ENCODE data around the gene DCDC2B. TPM values are rescaled to one million over a fixed set of nuclear protein-coding genes. Genes with fewer than 3 reads are reported as not detected.

DCDC2B gene
- total RNA-seq, 1 experiment from 2014 or later, result not detected

DNA sequence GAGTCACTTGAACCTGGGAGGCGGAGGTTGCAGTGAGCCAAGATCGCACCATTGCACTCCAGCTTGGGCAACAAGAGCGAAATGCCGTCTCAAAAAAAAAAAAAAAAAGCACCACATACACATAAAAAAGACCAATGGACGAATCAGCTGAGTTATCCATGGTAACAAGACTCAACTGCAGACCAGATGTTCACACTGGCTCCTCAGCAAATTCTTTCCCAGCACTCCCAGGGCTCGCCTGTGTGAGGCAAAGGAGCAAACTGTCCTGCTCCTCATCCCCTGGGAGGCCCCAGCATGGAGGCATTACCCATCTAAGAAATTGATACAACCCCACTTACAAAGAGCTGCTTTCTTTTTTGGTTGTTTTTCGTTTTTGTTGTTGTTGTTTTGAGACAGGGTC is 10.1 kb downstream of the DCDC2B start:
- no peaks in the 10 kb centered on the region for H3K9me3 Mint-ChIP-seq (ENCODE audit: low read depth, unreplicated experiment)
- no peaks in the 10 kb centered on the region for H3K27me3 Mint-ChIP-seq (ENCODE audit: unreplicated experiment)
- intact Hi-C loops (cut with micrococcal nuclease; ENCODE audit: unreplicated experiment), result loop anchor here (5.0 kb wide), 1 partner anchor 193 kb away; no protein-coding TSS in a partner anchor
- no TSS peak for BruUV-seq (replicated peaks)
- peaks cover 22% of the 10 kb centered on the region for H3K4me1 Mint-ChIP-seq (ENCODE audit: low read depth, unreplicated experiment)
- CTCF ChIA-PET, result no interaction called here
- H3K4me3 Mint-ChIP-seq (ENCODE audit: low read depth, unreplicated experiment), result no peak overlapping the region
- no peak overlapping the region for H3K27ac Mint-ChIP-seq (ENCODE audit: unreplicated experiment)
- TF ChIP-seq, protein P1, sequence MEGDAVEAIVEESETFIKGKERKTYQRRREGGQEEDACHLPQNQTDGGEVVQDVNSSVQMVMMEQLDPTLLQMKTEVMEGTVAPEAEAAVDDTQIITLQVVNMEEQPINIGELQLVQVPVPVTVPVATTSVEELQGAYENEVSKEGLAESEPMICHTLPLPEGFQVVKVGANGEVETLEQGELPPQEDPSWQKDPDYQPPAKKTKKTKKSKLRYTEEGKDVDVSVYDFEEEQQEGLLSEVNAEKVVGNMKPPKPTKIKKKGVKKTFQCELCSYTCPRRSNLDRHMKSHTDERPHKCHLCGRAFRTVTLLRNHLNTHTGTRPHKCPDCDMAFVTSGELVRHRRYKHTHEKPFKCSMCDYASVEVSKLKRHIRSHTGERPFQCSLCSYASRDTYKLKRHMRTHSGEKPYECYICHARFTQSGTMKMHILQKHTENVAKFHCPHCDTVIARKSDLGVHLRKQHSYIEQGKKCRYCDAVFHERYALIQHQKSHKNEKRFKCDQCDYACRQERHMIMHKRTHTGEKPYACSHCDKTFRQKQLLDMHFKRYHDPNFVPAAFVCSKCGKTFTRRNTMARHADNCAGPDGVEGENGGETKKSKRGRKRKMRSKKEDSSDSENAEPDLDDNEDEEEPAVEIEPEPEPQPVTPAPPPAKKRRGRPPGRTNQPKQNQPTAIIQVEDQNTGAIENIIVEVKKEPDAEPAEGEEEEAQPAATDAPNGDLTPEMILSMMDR (IDR thresholded peaks at IDR 0.05; ENCODE audit: unreplicated experiment), result no peak
- peaks cover 71% of the 10 kb centered on the region for H3K36me3 Mint-ChIP-seq (ENCODE audit: insufficient read depth, unreplicated experiment)
- DNase-seq, result no peak

DNA sequence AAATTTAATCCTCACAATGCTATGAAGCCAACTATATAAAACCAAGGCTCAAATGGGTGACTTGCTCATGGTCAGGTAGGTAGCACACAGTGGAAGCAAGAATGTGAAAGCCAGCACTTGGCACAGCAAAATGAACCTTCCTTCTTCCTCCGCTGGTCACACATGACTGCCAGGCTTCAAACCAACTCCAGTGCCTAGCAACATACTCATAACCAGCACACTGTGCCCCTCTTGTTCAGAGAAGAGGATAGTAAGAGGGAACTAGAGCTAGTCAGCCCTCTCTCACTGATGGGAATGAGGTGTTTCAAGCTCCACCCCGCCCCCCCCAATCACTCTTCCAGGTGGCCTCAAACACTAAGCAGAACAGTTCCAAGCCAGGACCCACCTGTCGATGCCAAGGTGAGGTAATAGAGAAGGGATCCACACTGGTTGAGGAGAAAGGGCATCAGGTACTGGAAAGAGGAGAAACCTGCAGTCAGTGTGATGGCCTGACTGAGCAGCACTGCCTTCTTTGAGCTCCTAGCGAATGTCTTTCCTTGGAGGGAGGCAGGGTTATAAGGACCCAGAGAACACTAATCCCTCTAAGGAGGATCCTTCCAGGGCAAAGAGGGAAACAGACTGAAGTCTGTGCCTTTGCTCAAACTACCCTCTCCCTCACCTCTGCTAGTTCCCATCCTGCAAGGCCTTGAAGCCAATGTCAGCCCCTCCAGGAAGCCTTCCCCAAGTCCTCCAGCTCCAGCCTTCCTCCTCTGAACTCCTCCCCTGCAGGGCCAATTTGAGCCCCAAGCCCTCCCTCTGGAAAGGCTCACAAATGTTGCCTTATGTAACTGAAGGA is 12.1 kb downstream of the DCDC2B start:
- Mint-ChIP-seq H3K9me3 (ENCODE audit: low read depth, unreplicated experiment) (no peaks in the 10 kb centered on the region), H3K36me3 (ENCODE audit: insufficient read depth, unreplicated experiment) (peaks cover 70% of the 10 kb centered on the region), H3K27me3 (ENCODE audit: unreplicated experiment) (no peaks in the 10 kb centered on the region), H3K4me1 (ENCODE audit: low read depth, unreplicated experiment) (peaks cover 24% of the 10 kb centered on the region), H3K4me3 (ENCODE audit: low read depth, unreplicated experiment) (peak overlapping the region; percentile 85), H3K27ac (ENCODE audit: unreplicated experiment) (peak overlapping the region; percentile 77)
- BruUV-seq (replicated peaks), result no TSS peak
- DNase-seq, result no peak
- CTCF ChIA-PET, result no interaction called here
- intact Hi-C loops (cut with micrococcal nuclease; ENCODE audit: unreplicated experiment), result no loop called here
- TF ChIP-seq, protein P1 (IDR thresholded peaks at IDR 0.05; ENCODE audit: unreplicated experiment), result no peak

DNA sequence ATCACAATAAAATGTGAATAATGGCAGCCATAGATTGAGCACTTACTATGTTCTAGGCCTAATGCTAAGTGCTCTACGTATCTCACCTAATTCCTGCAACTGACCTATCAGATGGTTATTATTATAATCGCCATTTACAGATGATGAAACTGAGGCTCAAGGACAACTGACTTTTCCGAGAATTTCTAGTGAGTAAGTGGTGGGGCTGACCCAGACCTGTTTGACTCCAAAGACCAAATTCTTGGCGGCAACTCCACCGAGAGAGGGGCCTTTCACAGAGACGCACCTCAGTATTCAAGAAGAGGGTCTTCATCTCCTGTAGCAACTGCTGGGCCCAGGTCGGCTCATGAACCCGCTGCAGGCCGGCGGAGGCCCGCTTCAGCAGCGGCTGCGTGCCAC is 12.7 kb downstream of the DCDC2B start:
- peak overlapping the region; percentile 85 for H3K4me3 Mint-ChIP-seq (ENCODE audit: low read depth, unreplicated experiment)
- TF ChIP-seq, protein P1 (IDR thresholded peaks at IDR 0.05; ENCODE audit: unreplicated experiment), result no peak
- peak overlapping the region; percentile 77 for H3K27ac Mint-ChIP-seq (ENCODE audit: unreplicated experiment)
- H3K4me1 Mint-ChIP-seq (ENCODE audit: low read depth, unreplicated experiment), result peaks cover 24% of the 10 kb centered on the region
- intact Hi-C loops (cut with micrococcal nuclease; ENCODE audit: unreplicated experiment), result no loop called here
- no peak for DNase-seq
- no peaks in the 10 kb centered on the region for H3K27me3 Mint-ChIP-seq (ENCODE audit: unreplicated experiment)
- CTCF ChIA-PET, result no interaction called here
- peaks cover 70% of the 10 kb centered on the region for H3K36me3 Mint-ChIP-seq (ENCODE audit: insufficient read depth, unreplicated experiment)
- H3K9me3 Mint-ChIP-seq (ENCODE audit: low read depth, unreplicated experiment), result no peaks in the 10 kb centered on the region
- BruUV-seq (replicated peaks), result TSS peak; percentile 37

DNA sequence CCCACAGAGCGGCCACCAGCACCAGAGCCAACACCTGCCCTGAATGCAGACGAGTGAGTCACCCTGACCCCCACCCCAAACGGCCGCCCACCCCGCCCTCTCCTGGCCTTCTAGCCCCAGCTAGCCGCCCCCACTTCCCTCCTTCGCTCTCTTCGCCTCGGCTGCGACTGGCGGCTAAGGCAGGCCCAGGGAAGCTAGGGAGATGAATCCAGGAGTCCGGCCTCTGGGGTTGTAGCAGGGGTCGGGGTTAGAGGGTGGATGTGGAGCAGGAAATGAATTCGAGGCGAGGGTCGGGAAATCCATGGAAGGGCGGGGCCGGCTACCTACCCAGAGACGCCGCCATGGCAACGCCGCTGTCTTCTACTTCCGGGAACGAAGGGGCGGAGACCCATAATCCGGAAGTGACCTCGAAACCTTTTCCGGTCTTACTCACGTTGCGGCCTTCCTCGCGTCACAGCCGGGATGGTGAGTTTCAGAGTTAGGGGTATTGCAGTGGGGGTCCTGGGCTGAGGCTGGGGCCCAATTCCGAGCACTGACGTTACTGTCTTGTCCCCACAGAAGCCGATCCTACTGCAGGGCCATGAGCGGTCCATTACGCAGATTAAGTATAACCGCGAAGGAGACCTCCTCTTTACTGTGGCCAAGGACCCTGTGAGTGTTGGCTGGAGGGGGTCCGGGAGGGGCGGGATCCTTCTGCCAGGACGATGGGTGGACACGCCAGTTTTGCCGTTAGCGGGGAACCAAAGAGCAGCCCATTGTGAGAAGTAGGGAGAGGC is 13.3 kb downstream of the DCDC2B start, which contains the start of the genes EIF3I and TMEM234:
Gene EIF3I, plus strand, starts transcription at position 428 of the 776 bp plus-strand sequence. Its CDS starts 35 bp downstream, at position 463.
Gene TMEM234, minus strand, starts transcription at position 374 of the 776 bp plus-strand sequence. Its CDS starts 31 bp downstream, at position 343.
- H3K27ac Mint-ChIP-seq (ENCODE audit: unreplicated experiment), result peak within 1 kb of the TSS; percentile 77
- H3K27me3 Mint-ChIP-seq (ENCODE audit: unreplicated experiment), result no peaks in the 10 kb centered on the region
- peak within 1 kb of the TSS; percentile 85 for H3K4me3 Mint-ChIP-seq (ENCODE audit: low read depth, unreplicated experiment)
- intact Hi-C loops (cut with micrococcal nuclease; ENCODE audit: unreplicated experiment), result no loop called here
- CTCF ChIA-PET, result no interaction called here
- DNase-seq, result peak; percentile 90
- H3K9me3 Mint-ChIP-seq (ENCODE audit: low read depth, unreplicated experiment), result no peaks in the 10 kb centered on the region
- BruUV-seq (replicated peaks), result no TSS peak
- peaks cover 24% of the 10 kb centered on the region for H3K4me1 Mint-ChIP-seq (ENCODE audit: low read depth, unreplicated experiment)
- peaks cover 70% of the 10 kb centered on the region for H3K36me3 Mint-ChIP-seq (ENCODE audit: insufficient read depth, unreplicated experiment)
- TF ChIP-seq, protein P1 (IDR thresholded peaks at IDR 0.05; ENCODE audit: unreplicated experiment), result no peak

All from Calu3 (cell line).